Transverse colon (tissue), 4 donors: ENCODE results near the gene FMO1. TPM values are rescaled to one million over a fixed set of nuclear protein-coding genes. Genes with fewer than 3 reads are reported as not detected.

Experiments used
- DNase-seq: peaks from one replicate; pipeline ENCODE4 v3.0.0-alpha.2; 2019
- H3K27ac ChIP-seq, 4 donors: fragments of 200-600 bp; sonication (generic); 2 replicates each; pipeline ENCODE4 v1.5.1; 2016 to 2018; ENCODE audit warnings: inconsistent platforms in 4 of 4
- H3K27me3 ChIP-seq: fragments of 200-600 bp; sonication (generic); 2 replicates; pipeline ENCODE4 v1.5.1; 2017; ENCODE audit warnings: inconsistent platforms
- H3K36me3 ChIP-seq, 4 donors: fragments of 200-600 bp; sonication (generic); 2 replicates each; pipeline ENCODE4 v1.5.1; 2017 to 2019; ENCODE audit warnings: inconsistent platforms in 4 of 4
- H3K4me1 ChIP-seq, 4 donors: fragments of 200-600 bp; sonication (generic); 2 replicates each; pipeline ENCODE4 v1.5.1; 2017 to 2020; ENCODE audit warnings: inconsistent platforms in 4 of 4
- H3K4me3 ChIP-seq, 4 donors: fragments of 200-600 bp; sonication (generic); 1 replicate in 1 of 4; 2 replicates in 3 of 4; pipeline versions ENCODE4 v1.5.1 to v1.6.1; 2017 to 2019; ENCODE audit warnings: inconsistent platforms in 4 of 4
- H3K9me3 ChIP-seq, 2 donors: fragments of 200-600 bp; sonication (generic); 2 replicates each; pipeline ENCODE4 v1.5.1; 2017 to 2019; ENCODE audit warnings: inconsistent platforms in 2 of 2
- CTCF ChIP-seq, 5 experiments: fragments of 200-600 bp in 3 of 5; fragments of 450-650 bp in 2 of 5; sonication (generic) in 3 of 5; IDR thresholded peaks; 1 replicate in 2 of 5; 2 replicates in 3 of 5; pipeline ENCODE4 v1.5.1; 2016 to 2017; ENCODE audit warnings: antibody characterized with exemption in 5 of 5, inconsistent platforms in 3 of 5, mild to moderate bottlenecking in 2 of 5, moderate library complexity in 1 of 5
- EP300 ChIP-seq: sonication (generic); formaldehyde crosslinking; IDR thresholded peaks from one replicate; pipeline ENCODE4 v1.6.1; 2017; ENCODE audit warnings: antibody characterized with exemption, low read depth
- POLR2A ChIP-seq: fragments of 450-650 bp; IDR thresholded peaks from one replicate; pipeline ENCODE4 v1.6.1; 2016; ENCODE audit warnings: antibody characterized with exemption, mild to moderate bottlenecking, moderate library complexity
- POLR2AphosphoS5 ChIP-seq, 3 donors: sonication (generic); formaldehyde crosslinking; IDR thresholded peaks; one replicate each; pipeline ENCODE4 v1.6.1; 2016; ENCODE audit warnings: antibody characterized with exemption in 3 of 3
- WGBS, 2 donors: methylation state at CpG; one replicate each; pipeline ENCODE4 v1.1.5; 2018; ENCODE audit warnings: low coverage in 1 of 2; 5-methylcytosine and 5-hydroxymethylcytosine counted together
- in situ Hi-C, 4 donors: fragments of 200-750 bp; cut with MboI; loops; one replicate each; pipeline versions ENCODE4 v1.15.0 to v1.15.1; 2017; ENCODE audit warnings: low sequenced_read_pairs in 3 of 4, low pct_ligation_motif_present in 1 of 4, low pct_unique_long_range_greater_than_20kb in 1 of 4
- intact Hi-C: fragments of 100-400 bp; cut with DNase I; formaldehyde crosslinking; loops from one replicate; pipeline ENCODE4 v1.15.1; 2023; ENCODE audit warnings: low total_unique reads
- total RNA-seq, 4 donors: library from RNA; depleted of rRNA; stranded (reverse); fragments of >200 nt; gene quantifications; one replicate each; pipeline ENCODE4 v1.1.0, GENCODE V29; 2016

The FMO1 gene
- total RNA-seq, 4 donors from 2014 or later = not detected

DNA sequence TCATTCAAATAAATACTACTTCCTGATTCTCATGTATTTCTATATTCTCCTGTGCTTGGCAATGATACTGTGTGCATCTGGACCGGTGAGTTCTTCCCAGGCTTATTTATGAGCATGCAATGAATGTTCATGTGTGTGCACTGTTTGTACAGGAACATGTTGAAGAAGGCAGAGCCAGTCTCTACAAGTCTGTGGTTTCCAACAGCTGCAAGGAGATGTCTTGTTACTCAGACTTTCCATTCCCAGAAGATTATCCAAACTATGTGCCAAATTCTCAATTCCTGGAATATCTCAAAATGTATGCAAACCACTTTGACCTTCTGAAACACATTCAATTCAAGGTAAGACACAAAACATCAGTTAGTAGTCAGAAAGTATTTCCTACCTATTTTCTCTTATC, 19.1 kb downstream of the FMO1 start:
- no peaks in the 10 kb centered on the region for H3K36me3 ChIP-seq
- H3K9me3 ChIP-seq = no peaks in the 10 kb centered on the region
- TF ChIP-seq POLR2AphosphoS5 (IDR thresholded peaks at IDR 0.05) = no peak
- TF ChIP-seq EP300 = no peak
- no peak for TF ChIP-seq CTCF (IDR thresholded peaks at IDR 0.05)
- TF ChIP-seq POLR2A = no peak
- DNase-seq = no peak
- no peaks in the 10 kb centered on the region for H3K27me3 ChIP-seq
- no peaks in the 10 kb centered on the region for H3K4me1 ChIP-seq
- in situ Hi-C loops (no loop called here), intact Hi-C loops (no loop called here)
- H3K27ac ChIP-seq = no peak overlapping the region
- 40 to 45% methylated on average over 1 of the region's 1 CpG for WGBS, 2 donors
- no peak overlapping the region for H3K4me3 ChIP-seq

- no peaks in the 10 kb centered on the region for H3K9me3 ChIP-seq
- H3K27me3 ChIP-seq = no peaks in the 10 kb centered on the region
- in situ Hi-C loops = no loop called here
- no peaks in the 10 kb centered on the region for H3K36me3 ChIP-seq
- no peaks in the 10 kb centered on the region for H3K4me1 ChIP-seq
- no peak overlapping the region for H3K27ac ChIP-seq
- DNase-seq = no peak
- intact Hi-C loops = no loop called here
- no peak overlapping the region for H3K4me3 ChIP-seq
- 83 to 85% methylated on average over 2 of the region's 2 CpGs for WGBS, 2 donors
- TF ChIP-seq EP300 = no peak
- TF ChIP-seq POLR2AphosphoS5 (IDR thresholded peaks at IDR 0.05) = no peak
Observed at GRCh38 chr1:171270806-171271205, 22.5 kb downstream of the FMO1 start.

GRCh38 chr1:171277534-171277933, 29.2 kb downstream of the FMO1 start:
- WGBS, 2 donors = 58 to 73% methylated on average over 2 of the region's 2 CpGs
- in situ Hi-C loops = no loop called here

GRCh38 chr1:171279234-171279633, 30.9 kb downstream of the FMO1 start:
- no peaks in the 10 kb centered on the region for H3K4me1 ChIP-seq
- in situ Hi-C loops (no loop called here), intact Hi-C loops (no loop called here)
- 67 to 73% methylated on average over 1 to 2 of the region's 2 CpGs for WGBS, 2 donors
- no peak for DNase-seq
- no peaks in the 10 kb centered on the region for H3K9me3 ChIP-seq
- no peak for TF ChIP-seq POLR2AphosphoS5 (IDR thresholded peaks at IDR 0.05)
- no peak for TF ChIP-seq POLR2A
- no peak for TF ChIP-seq EP300
- TF ChIP-seq CTCF (IDR thresholded peaks at IDR 0.05) = no peak
- H3K27me3 ChIP-seq = no peaks in the 10 kb centered on the region
- no peak overlapping the region for H3K27ac ChIP-seq
- no peak overlapping the region for H3K4me3 ChIP-seq
- H3K36me3 ChIP-seq = no peaks in the 10 kb centered on the region

More at GRCh38 chr1:171277534-171277933, 29.2 kb downstream of the FMO1 start:
- TF ChIP-seq EP300 = no peak
- TF ChIP-seq POLR2AphosphoS5 (IDR thresholded peaks at IDR 0.05) = no peak
- TF ChIP-seq CTCF (IDR thresholded peaks at IDR 0.05) = no peak
- no peak for TF ChIP-seq POLR2A
- Histone ChIP-seq H3K9me3 (no peaks in the 10 kb centered on the region), H3K4me3 (no peak overlapping the region), H3K4me1 (no peaks in the 10 kb centered on the region), H3K36me3 (no peaks in the 10 kb centered on the region), H3K27me3 (no peaks in the 10 kb centered on the region), H3K27ac (no peak overlapping the region)
- intact Hi-C loops = no loop called here
- DNase-seq = no peak

DNA sequence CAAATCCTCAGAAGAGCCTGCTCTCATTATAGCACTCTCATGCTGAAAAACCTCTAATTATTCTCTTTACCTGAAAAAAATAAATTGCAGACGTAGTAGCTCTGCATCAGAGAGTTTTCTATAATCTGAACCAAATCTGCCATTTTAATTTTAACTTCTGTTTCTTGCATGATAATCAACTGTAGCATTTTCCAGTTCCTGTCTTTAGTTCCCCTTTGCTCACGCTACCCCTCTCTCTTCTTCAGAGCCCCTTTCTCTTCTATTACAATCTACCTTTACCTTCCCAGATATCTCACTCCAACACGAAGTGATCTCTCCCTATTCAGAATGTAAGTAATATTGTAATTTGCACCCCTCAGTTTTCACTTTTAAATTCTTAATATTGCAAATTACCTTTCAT, 31.4 kb downstream of the FMO1 start:
- TF ChIP-seq POLR2AphosphoS5 (IDR thresholded peaks at IDR 0.05) = no peak
- TF ChIP-seq EP300 = no peak
- TF ChIP-seq POLR2A = no peak
- no peak for TF ChIP-seq CTCF (IDR thresholded peaks at IDR 0.05)

More for the DNA sequence above, 31.4 kb downstream of the FMO1 start:
- no peaks in the 10 kb centered on the region for H3K9me3 ChIP-seq
- DNase-seq = no peak
- H3K27me3 ChIP-seq = no peaks in the 10 kb centered on the region
- no peak overlapping the region for H3K27ac ChIP-seq
- in situ Hi-C loops (no loop called here), intact Hi-C loops (no loop called here)
- no peaks in the 10 kb centered on the region for H3K4me1 ChIP-seq
- H3K4me3 ChIP-seq = no peak overlapping the region
- WGBS, 2 donors = 74 to 76% methylated on average over 3 of the region's 3 CpGs
- no peaks in the 10 kb centered on the region for H3K36me3 ChIP-seq
